Cardiac fibroblast (primary cell): ENCODE measurements around the gene VSIR.

ENCODE experiments used
- DNase-seq, 2 donors: peaks; one replicate each; pipeline versions ENCODE4 v3.0.0 to v3.0.0-alpha.2; 2010; ENCODE audit warnings: low read depth in 2 of 2
- H3K4me3 ChIP-seq, 2 donors: replicated peaks in 1 of 2; 1 replicate in 1 of 2; 2 replicates in 1 of 2; pipeline ENCODE4 v1.5.1; 2011; ENCODE audit warnings: low read depth in 2 of 2, low read length in 2 of 2, mild to moderate bottlenecking in 2 of 2, moderate library complexity in 1 of 2
- CTCF ChIP-seq: IDR thresholded peaks from one replicate; pipeline ENCODE4 v1.5.1; 2011; ENCODE audit warnings: low read depth, mild to moderate bottlenecking, low read length, inconsistent platforms

Gene VSIR

DNA sequence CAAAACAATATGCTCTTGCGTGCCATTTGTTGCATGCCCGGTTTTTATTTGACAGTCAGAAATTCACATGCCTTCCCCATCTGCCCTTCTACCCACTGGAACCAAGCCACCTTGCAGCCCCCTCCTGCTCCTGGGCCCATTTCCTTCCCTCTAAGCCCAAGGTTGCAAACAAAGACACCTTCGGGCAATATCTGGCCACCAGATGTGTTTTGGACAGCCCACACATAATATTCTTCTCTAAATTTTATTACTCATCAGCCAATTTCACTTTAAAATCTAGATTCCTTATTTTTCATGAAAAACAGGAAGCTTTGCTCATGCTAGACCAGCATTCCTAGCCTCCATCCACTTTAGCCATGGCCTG, 35.5 kb downstream of the VSIR start:
- TF ChIP-seq CTCF: no peak

DNA sequence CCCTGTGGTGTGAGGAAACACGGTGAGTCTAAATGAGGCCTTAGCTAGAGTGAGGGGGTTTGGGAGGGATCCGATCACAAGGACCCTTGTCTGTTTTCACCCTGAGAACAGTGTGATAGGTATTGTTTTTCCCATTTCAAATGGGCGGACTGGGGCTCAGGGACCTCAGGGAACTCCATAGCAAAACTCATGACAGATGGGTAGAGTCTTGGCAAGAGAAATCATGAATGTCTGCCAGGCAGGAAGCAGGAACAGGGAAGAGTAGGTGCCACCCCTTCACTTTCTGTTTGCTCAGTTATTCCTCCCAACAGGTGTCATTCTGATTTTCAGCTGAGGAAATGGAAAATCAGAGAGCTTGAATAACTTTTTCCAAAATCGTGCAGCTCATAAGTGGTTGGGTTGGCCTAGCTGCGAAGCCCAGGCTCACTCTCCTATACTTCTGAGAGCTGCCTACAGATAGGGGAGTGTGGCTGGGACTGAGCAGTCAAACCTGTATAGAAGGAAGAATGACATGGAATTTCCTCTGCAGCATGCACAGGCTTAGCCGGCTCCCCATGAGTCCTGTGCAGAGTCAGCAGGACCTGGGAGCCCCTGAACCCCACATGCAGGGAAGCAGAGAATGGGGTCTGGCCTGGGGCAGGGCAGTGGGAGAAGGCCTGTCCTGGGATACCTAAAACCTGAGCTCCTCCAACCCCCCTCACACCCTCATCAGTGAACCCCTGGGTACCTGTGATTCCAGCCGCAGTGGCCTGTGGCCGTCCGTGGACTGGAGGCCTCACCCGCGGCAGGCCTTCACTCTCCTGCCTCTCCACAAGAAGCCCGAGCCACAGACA, 36.1 kb downstream of the VSIR start:
- no peak for DNase-seq
- no peak for TF ChIP-seq CTCF
- H3K4me3 ChIP-seq: no peak overlapping the region

More for the DNA sequence above, 35.5 kb downstream of the VSIR start:
- H3K4me3 ChIP-seq: no peak overlapping the region
- no peak for DNase-seq

GRCh38 chr10:71736570-71736952, 36.8 kb downstream of the VSIR start:
- no peak overlapping the region for H3K4me3 ChIP-seq
- no peak for TF ChIP-seq CTCF
- DNase-seq: no peak

DNA sequence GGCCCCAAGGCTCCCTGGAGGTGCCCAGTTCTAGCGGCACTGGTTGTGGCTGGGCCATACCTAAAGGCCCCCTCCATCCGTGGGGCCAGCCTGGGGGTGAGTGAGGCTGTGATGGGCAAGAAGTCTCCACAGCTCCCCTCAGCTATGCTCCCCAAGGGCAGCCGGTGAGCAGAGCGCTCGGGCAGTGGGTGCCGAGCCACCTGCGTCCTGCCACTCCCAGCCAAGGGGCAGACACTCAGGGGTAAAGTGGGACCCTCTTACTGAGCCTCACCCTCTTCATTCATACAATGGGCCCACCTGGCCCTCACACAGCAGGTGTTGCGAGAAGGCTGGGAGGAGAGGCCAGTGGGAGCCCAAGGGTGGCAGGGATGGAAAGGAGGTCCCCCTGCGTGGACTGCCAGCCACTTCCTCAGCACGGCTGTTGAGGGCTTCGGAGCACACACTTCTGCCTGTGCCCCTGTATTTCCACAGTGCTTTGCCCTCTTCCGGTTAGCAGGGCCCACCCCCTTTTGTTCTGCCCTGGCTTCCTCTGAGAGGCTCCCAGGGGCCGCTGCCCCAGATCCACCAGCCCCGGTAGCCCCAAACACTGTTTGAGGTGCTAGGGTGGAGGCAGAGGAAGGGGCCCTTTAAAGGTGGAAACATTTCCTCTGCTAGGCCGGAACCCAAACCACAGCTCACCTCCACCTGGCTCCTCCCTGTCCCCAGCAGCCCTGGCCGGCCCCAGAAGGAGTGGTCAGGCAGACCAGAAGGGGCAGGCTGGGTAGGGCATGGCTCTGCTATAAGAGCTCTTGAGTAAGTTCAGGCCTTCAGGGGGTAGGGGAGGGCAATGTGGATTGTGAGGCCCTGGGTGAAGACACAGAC, 37.4 kb downstream of the VSIR start:
- H3K4me3 ChIP-seq: no peak overlapping the region
- TF ChIP-seq CTCF: no peak
- no peak for DNase-seq

- no peak for DNase-seq
- TF ChIP-seq CTCF: no peak
- no peak overlapping the region for H3K4me3 ChIP-seq
These were observed 38.5 kb downstream of the VSIR start for GRCh38 chr10:71734797-71735196.

- no peak overlapping the region for H3K4me3 ChIP-seq
- TF ChIP-seq CTCF: no peak
- DNase-seq: no peak
These were observed 41.5 kb downstream of the VSIR start for GRCh38 chr10:71731791-71732190.
